PC-9 (cell line): ENCODE results near the gene C1QTNF7. TPM values are rescaled to one million over a fixed set of nuclear protein-coding genes. Genes with fewer than 3 reads are reported as not detected.

ENCODE experiments used
- BruUV-seq: library from RNA; stranded (reverse); fragments of 400-500 nt; replicated peaks from 2 replicates; lab custom pipeline; 2021; lab: Mats Ljungman, UMichigan
- CTCF ChIA-PET: fragments of 300-600 bp; sonication (Branson Sonifier 250); formaldehyde crosslinking; loops from one replicate; lab custom pipeline; 2022; ENCODE audit warnings: antibody characterized with exemption; lab: Charles Lee
- POLR2A ChIA-PET: fragments of 300-600 bp; sonication (Branson Sonifier 250); formaldehyde crosslinking; loops from one replicate; lab custom pipeline; 2022; ENCODE audit warnings: antibody characterized with exemption; ENCODE audit not compliant: unreplicated experiment; lab: Charles Lee
- DNase-seq, 2 experiments: peaks; one replicate each; pipeline versions ENCODE4 v3.0.0 to v3.0.0-alpha.2; 2015 to 2022; ENCODE audit warnings: mixed read lengths in 1 of 2
- H2AFZ ChIP-seq: fragments of 200-600 bp; sonication (generic); 2 replicates; pipeline ENCODE4 v1.8.1; 2017; ENCODE audit warnings: antibody characterized with exemption
- H3F3A ChIP-seq: fragments of 200-600 bp; sonication (generic); 2 replicates; pipeline ENCODE4 v1.8.1; 2017; ENCODE audit warnings: antibody characterized with exemption, mild to moderate bottlenecking, low read depth; ENCODE audit not compliant: insufficient read depth
- H3K27ac ChIP-seq: fragments of 200-600 bp; sonication (generic); 2 replicates; pipeline ENCODE4 v1.6.1; 2016; ENCODE audit warnings: mixed run types
- H3K27me3 ChIP-seq: fragments of 200-600 bp; sonication (generic); 2 replicates; pipeline ENCODE4 v1.6.1; 2016; ENCODE audit warnings: low read depth, mixed run types; ENCODE audit not compliant: insufficient read depth
- H3K36me3 ChIP-seq: fragments of 200-600 bp; sonication (generic); 2 replicates; pipeline ENCODE4 v1.6.1; 2016; ENCODE audit warnings: low read depth, mixed run types
- H3K4me1 ChIP-seq: fragments of 200-600 bp; sonication (generic); replicated peaks from 2 replicates; pipeline ENCODE4 v1.6.1; 2016; ENCODE audit warnings: mixed run types; ENCODE audit not compliant: insufficient read depth
- H3K4me2 ChIP-seq: fragments of 200-600 bp; sonication (generic); 2 replicates; pipeline ENCODE4 v1.6.1; 2017; ENCODE audit warnings: mixed run types
- H3K4me3 ChIP-seq: fragments of 200-600 bp; sonication (generic); 2 replicates; pipeline ENCODE4 v1.6.1; 2016; ENCODE audit warnings: mixed run types
- H3K79me2 ChIP-seq: fragments of 200-600 bp; sonication (generic); 2 replicates; pipeline ENCODE4 v1.6.1; 2017; ENCODE audit warnings: low read depth, mixed run types
- H3K9me2 ChIP-seq: fragments of 200-600 bp; sonication (generic); 2 replicates; pipeline ENCODE4 v1.8.1; 2017; ENCODE audit warnings: mild to moderate bottlenecking; ENCODE audit not compliant: insufficient read depth
- H3K9me3 ChIP-seq: fragments of 200-600 bp; sonication (generic); 2 replicates; pipeline ENCODE4 v1.8.1; 2016; ENCODE audit warnings: low read depth; ENCODE audit not compliant: insufficient read depth
- H4K20me1 ChIP-seq: fragments of 200-600 bp; sonication (generic); 2 replicates; pipeline ENCODE4 v1.8.1; 2017; ENCODE audit not compliant: insufficient read depth
- CTCF ChIP-seq: fragments of 200-600 bp; sonication (generic); conservative IDR thresholded peaks from 2 replicates; pipeline ENCODE4 v1.6.1; 2017; ENCODE audit warnings: mixed run types, antibody characterized with exemption, mild to moderate bottlenecking, moderate library complexity
- EZH2 ChIP-seq: fragments of 200-600 bp; sonication (generic); IDR thresholded peaks from 2 replicates; pipeline ENCODE4 v1.8.0; 2017; ENCODE audit warnings: antibody characterized with exemption, low read depth
- intact Hi-C: fragments of 100-400 bp; cut with micrococcal nuclease; formaldehyde crosslinking; loops from one replicate; pipeline ENCODE4 v1.10.0; 2022; ENCODE audit not compliant: unreplicated experiment
- total RNA-seq: library from RNA; stranded (reverse); gene quantifications from 2 replicates; pipeline ENCODE4 v1.2.3, GENCODE V29; 2021

Gene C1QTNF7
- total RNA-seq, 1 experiment from 2014 or later, result not detected

DNA sequence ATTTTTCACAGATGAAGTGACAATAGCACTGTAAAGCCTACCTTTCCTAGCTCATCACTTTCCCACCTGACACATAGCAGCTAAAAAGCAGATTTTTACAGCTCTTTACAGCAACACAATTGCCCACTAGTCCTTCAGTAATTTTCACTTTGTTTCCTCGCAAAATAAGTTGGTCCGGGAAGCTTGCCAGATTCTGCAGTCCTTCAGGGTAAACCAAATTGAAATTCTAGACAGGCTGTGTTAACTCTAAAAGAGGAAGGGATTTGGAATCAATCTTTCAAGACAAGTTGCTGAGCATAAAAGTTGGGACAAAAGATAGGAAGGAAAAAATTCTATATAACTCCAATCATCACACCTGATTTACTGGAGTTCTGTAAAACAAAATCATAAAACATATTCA is 8.7 kb downstream of the C1QTNF7 start:
- DNase-seq, result no peak
- Histone ChIP-seq H3K9me3 (no peaks in the 10 kb centered on the region), H3K4me1 (no peaks in the 10 kb centered on the region), H3K4me2 (no peak overlapping the region), H3F3A (no peaks in the 10 kb centered on the region), H3K9me2 (no peaks in the 10 kb centered on the region), H3K4me3 (no peak overlapping the region), H3K79me2 (no peaks in the 10 kb centered on the region), H3K27me3 (no peaks in the 10 kb centered on the region), H4K20me1 (no peaks in the 10 kb centered on the region), H3K36me3 (no peaks in the 10 kb centered on the region), H2AFZ (no peak overlapping the region), H3K27ac (no peak overlapping the region)
- BruUV-seq, result no TSS peak
- intact Hi-C loops, result no loop called here
- CTCF ChIA-PET, result no interaction called here
- no peak for TF ChIP-seq EZH2
- POLR2A ChIA-PET, result no interaction called here

- Histone ChIP-seq H3K4me1 (no peaks in the 10 kb centered on the region), H3K27ac (no peak overlapping the region), H3K79me2 (no peaks in the 10 kb centered on the region), H3K4me2 (no peak overlapping the region), H3F3A (no peaks in the 10 kb centered on the region), H4K20me1 (no peaks in the 10 kb centered on the region), H3K4me3 (no peak overlapping the region), H2AFZ (no peak overlapping the region), H3K9me3 (no peaks in the 10 kb centered on the region), H3K36me3 (no peaks in the 10 kb centered on the region), H3K27me3 (no peaks in the 10 kb centered on the region), H3K9me2 (no peaks in the 10 kb centered on the region)
- no peak for DNase-seq
- ChIA-PET POLR2A (no interaction called here), CTCF (interaction anchor here (0.7 kb wide), 1 partner anchor 1294 kb away, joined by 5 read pairs; no protein-coding TSS in a partner anchor)
- TF ChIP-seq EZH2, result no peak
- TF ChIP-seq CTCF, result no peak
- BruUV-seq, result no TSS peak
- intact Hi-C loops, result no loop called here
Observed at GRCh38 chr4:15438939-15439524, 11.2 kb downstream of the C1QTNF7 start.

DNA sequence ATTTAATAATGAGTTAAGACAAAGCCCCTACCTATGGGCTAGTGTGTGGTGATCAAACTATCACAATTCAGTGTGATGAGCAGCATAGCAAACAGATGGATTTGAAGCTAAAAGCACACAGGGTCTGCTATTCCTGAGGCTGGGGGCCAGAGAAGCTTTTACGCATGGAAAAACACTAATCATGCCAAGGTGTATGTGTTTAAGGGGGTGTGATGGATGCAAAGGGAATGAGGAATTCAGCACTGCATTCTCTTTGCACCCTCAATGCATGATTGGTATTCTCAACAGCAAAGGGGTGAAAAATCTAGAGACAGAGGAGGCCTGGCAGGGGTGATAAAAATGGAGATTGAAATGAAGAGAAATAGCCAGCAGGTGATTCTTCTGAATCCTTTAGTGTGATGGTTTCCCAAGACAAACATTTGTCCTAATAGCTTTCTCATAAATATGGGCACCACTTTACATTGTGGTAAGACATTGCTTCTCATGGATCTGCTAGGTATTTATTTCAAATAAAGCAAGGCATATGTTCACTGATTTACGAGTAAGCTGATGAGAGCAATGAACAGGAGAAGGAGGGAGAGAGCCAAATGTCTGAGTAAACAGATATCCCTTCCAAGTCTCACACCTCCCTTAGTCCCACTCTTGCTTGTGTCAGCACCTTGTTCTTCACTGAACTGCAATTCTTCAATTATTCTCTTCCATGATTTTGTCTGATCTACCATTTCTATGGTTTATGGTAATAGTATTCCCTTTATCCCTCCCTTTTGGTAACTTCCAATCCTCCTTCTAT is 15.7 kb downstream of the C1QTNF7 start:
- DNase-seq, result no peak

More for the DNA sequence above, 15.7 kb downstream of the C1QTNF7 start:
- Histone ChIP-seq H3K27me3 (no peaks in the 10 kb centered on the region), H3F3A (no peaks in the 10 kb centered on the region), H3K4me1 (no peaks in the 10 kb centered on the region), H2AFZ (no peak overlapping the region), H3K79me2 (no peaks in the 10 kb centered on the region), H3K36me3 (no peaks in the 10 kb centered on the region), H4K20me1 (no peaks in the 10 kb centered on the region), H3K4me2 (no peak overlapping the region), H3K9me3 (no peaks in the 10 kb centered on the region), H3K4me3 (no peak overlapping the region), H3K9me2 (no peaks in the 10 kb centered on the region), H3K27ac (no peak overlapping the region)
- CTCF ChIA-PET, result no interaction called here
- no peak for TF ChIP-seq CTCF
- no peak for TF ChIP-seq EZH2
- no TSS peak for BruUV-seq
- intact Hi-C loops, result loop anchor here (2.0 kb wide), 1 partner anchor 43 kb away; no protein-coding TSS in a partner anchor
- POLR2A ChIA-PET, result no interaction called here
